HTR-8/SVneo (cell line): Measurements from ENCODE around the gene MUC12.

ENCODE experiments used
- DNase-seq: peaks from one replicate; pipeline ENCODE4 v3.0.0; 2011; ENCODE audit warnings: low spot score, mixed read lengths; ENCODE audit not compliant: insufficient read length
- FAIRE-seq: peaks from 2 replicates; lab custom pipeline; 2011; peaks lifted over from hg19 to GRCh38; lab: Jason Lieb, UNC

Gene MUC12

GRCh38 chr7:100957832-100958421, 11.4 kb upstream of the MUC12 start:
- DNase-seq (no peak), FAIRE-seq (no peak)

DNA sequence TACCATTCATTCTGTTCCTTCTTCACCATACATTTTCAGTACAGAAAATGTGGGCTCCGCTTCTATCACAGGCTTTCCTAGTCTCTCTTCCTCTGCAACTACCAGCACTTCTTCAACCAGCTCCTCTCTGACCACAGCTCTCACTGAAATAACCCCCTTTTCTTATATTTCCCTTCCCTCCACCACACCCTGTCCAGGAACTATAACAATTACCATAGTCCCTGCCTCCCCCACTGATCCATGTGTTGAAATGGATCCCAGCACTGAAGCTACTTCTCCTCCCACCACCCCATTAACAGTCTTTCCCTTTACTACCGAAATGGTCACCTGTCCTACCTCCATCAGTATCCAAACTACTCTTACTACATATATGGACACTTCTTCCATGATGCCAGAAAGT, 9.5 kb upstream of the MUC12 start:
- no peak for DNase-seq
- no peak for FAIRE-seq

DNA sequence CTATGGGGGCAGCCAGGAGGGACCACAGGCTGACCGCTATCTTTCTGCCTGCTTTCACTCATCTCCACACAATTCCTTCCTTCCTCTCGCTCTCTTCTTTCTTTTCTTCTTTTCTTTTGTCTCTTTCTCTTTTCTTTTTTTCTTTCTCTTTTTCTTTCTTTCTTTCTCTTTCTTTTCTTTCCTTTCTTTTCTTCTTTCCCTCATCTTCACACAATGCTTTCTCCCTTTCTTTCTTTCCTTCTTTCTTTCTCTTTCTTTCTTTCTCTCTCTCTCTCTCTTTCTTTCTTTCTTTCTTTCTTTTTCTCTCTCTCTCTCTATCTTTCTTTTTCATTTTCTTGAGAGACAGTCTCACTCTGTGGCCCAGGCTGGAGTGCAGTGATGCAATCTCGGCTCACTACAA, 6.8 kb upstream of the MUC12 start:
- FAIRE-seq (no peak), DNase-seq (no peak)

GRCh38 chr7:100963386-100963785, 6.0 kb upstream of the MUC12 start:
- no peak for DNase-seq
- FAIRE-seq: no peak

GRCh38 chr7:100963874-100964273, 5.5 kb upstream of the MUC12 start:
- no peak for DNase-seq
- no peak for FAIRE-seq

- FAIRE-seq: no peak
- no peak for DNase-seq
Observed at GRCh38 chr7:100964630-100965029, 4.7 kb upstream of the MUC12 start.

- FAIRE-seq: no peak
- DNase-seq: no peak
Observed at GRCh38 chr7:100965045-100965722, 4.2 kb upstream of the MUC12 start.

- FAIRE-seq: peak; percentile 9
- peak; percentile 77 for DNase-seq
Observed at GRCh38 chr7:100965723-100966541, 3.4 kb upstream of the MUC12 start.

DNA sequence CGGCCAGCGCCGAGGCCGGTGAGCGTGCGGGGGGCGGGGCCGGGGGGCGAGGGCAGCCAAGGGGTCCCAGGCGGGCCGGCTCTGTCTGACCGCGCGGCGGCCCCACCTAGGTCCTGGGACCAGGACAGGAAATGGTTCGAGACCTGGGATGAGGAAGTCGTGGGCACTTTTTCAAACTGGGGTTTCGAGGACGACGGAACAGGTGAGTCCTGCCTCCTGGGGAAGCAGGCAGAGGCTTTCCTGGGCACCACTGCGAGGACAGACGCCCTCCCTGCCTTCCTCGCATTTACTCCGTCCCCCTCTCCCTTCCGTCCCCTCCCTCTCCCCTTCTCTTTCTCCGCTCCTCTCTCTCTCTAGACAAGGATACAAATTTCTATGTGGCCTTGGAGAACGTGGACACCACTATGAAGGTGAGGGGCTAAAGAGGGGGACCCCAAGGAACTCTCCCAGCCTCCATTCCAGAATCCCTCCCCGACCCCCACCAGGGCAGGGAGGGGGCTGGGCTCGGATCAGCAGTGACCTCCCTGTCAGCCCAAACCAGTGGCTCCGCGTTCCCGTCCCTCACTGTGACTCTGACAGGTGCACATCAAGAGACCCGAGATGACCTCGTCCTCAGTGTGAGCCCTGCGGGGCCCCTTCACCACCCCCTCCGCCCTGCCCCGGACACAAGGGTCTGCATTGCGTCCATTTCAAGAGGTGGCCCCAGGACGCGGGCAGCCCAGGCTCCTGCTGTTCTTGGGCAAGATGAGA, 2.6 kb upstream of the MUC12 start:
- FAIRE-seq: no peak

DNA sequence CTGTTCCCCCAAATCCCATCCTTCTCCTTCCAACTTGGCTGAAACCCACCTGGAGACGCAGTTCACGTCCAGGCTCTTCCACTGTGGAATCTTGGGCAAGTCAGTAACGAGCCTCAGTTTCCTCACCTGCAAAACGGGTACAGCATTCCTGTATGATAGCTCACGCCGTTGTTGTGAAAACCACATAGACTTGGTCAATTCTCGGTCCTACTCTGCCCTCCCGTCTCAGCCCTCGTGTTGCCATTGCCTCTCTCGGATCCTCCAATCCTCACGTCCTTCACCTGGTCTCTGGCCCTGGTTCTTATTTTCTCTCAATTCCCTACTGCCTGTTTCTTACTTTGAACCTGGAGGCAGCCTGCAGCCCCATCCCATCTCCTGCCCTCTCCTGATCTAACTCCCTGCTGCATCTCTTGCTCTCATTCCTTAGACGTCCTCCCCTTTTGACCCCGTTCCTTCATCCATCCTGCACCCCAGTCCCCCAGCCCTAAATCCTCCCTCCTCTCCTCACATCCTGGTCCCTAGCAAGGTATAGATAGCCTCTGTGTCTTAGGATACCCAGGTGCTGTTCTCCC, 2.0 kb upstream of the MUC12 start:
- FAIRE-seq: no peak
- no peak for DNase-seq

More for the DNA sequence above, 2.6 kb upstream of the MUC12 start:
- no peak for DNase-seq

DNA sequence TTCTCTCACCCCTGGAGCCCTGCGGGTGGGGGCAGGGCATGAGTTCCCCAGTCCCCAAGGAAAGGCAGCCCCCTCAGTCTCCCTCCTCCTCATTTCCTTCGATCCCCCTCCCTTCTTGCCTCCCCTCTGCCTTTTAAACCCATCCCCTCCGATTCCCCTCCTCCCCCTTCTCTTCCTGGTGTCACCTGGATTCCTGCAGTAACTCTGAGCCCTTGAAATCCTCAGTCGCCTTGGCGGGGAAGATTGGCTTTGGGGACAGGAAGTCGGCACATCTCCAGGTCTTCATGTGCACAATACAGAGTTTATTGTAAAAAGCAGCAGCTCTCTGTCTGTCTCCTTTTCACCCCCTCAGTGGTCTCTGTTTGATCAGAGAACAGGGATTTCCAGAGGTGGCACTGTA, 1.3 kb upstream of the MUC12 start:
- no peak for DNase-seq
- FAIRE-seq: no peak

DNA sequence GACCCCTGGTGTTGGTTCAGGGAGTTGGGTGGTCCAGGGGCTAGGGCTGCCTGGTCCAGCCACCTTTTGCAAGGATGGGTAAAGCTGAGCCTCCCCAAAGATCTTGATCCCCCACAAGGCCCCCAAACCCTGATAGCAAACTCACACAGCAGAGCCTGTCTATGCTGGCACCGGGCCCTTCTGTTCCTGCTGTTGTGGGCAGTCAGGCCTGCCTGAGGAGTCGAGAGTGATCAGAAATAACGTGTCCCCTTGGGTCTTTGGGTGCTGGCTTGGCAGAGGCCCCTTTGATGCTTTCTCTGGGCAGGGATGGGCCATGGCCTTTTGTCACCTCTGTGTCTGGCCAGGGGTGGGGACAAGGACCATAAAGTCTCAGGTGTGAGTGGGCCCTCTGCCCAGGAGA, 715 bp upstream of the MUC12 start:
- DNase-seq: no peak
- FAIRE-seq: no peak

DNA sequence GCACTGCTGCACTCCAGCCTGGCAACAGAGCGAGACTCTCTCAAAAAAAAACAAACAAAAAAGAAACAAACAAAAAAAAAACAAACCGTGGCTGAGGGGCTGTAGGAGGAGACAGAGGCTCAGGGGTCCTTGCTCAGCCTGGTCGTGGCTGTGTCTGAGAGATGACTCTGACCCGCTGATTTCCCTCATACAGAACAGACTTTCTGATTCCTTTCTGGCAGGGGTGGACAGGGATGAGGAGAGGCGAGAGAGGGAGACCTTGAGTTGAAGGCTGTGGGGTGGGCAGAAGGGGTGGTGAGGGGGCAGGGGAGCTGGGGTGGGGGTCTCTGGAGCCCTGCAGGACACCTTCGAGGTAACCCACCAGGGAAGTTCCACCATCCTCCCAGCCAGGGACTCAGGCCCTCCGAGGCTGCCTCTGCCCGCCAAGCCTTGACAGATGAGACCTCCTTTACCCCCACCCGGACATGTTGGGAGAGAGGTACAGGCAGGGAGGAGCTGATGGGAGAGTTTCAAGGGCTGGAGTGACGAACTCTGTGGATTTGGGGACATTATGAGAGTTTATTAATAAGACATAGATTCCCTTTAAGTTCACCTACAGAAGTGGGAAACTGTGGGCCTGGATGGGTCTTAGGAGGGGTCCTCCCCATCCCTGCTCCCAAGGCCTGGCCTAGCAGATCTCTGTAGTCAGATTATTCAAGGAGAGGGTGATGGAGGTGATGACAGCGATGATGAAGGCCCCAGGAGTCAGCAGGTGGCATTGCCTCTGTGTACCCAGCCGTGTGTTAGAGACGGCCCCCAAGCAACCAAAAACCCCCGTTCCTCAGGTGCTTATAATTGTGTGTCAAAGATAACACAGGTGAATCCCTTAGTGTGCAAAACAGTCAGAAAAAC, 2.0 kb downstream of the MUC12 start:
- DNase-seq: no peak
- no peak for FAIRE-seq

GRCh38 chr7:100972002-100972347, 2.6 kb downstream of the MUC12 start:
- FAIRE-seq (no peak), DNase-seq (no peak)

DNA sequence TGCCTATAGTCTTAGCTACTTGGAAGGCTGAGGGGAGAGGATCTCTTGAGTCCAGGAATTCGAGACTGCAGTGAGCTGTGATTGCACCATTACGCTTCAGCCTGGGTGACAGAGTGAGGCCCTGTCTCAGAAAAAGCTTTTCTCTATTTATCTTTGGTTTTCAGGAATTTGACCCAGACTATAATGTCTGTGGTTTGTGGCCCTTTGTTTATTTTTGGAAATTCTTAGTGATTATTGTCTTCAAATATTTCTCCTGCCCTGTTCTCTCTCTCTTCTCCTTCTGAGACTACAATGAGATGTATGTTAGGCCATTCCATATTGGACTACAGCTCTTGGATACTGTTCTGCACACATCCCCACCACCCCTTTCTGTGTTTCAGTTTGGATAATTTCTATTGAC, 4.7 kb downstream of the MUC12 start:
- FAIRE-seq (no peak), DNase-seq (no peak)

- DNase-seq (no peak), FAIRE-seq (no peak)
Observed at GRCh38 chr7:100975371-100975821, 6.0 kb downstream of the MUC12 start.

- FAIRE-seq (no peak), DNase-seq (no peak)
Observed at GRCh38 chr7:100978300-100978699, 8.9 kb downstream of the MUC12 start.

DNA sequence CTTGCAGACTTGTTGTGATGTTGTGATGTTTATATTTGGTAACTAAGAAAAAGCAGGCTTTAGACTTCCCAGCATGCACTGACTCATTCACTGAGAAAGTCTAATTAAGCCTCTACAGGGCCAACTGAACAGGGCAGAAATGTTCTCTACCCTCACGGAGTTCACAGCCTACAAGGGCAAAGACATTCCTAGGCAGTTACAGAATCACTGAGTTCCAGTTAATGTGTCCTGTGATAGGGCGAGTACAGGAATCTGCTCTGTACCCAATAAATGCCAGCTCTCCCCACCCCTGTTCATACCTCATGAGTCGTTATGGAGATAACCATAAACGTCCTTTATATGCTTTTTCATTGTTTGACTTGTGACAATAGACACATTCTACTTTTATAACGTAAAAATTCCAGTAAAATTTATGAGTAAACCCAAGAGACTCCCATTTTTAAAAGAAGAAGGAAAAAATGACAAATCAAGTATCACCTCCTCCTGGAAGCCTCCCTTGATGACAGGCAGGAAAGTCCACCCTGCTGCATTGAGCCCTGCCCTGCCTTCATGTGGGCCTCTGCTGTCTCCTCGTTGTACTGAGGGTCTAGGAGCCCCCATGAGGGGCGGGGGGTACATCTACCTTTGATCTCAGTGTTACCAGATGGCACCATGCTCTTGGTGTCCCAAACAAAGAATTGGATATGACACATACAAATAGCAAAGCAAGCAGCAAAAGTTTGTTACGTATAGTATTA, 14.3 kb downstream of the MUC12 start:
- DNase-seq (no peak), FAIRE-seq (no peak)
